H1 (cell line): Measurements from ENCODE around the gene GFRAL. TPM values are rescaled to one million over a fixed set of nuclear protein-coding genes. Genes with fewer than 3 reads are reported as not detected.

Source experiments
- CTCF ChIA-PET: fragments of 300-600 bp; sonication (Branson Sonifier 250); formaldehyde crosslinking; loops from one replicate; lab custom pipeline; 2021; ENCODE audit not compliant: partially characterized antibody; lab: Charles Lee
- POLR2A ChIA-PET: fragments of 300-600 bp; sonication (Branson Sonifier 250); formaldehyde crosslinking; loops from one replicate; lab custom pipeline; 2021; ENCODE audit warnings: inconsistent platforms; ENCODE audit not compliant: partially characterized antibody; lab: Charles Lee
- DNase-seq, 2 experiments: peaks; one replicate each; pipeline versions ENCODE4 v3.0.0 to v3.0.0-alpha.2; 2010 to 2022; ENCODE audit warnings: low spot score in 2 of 2, low read depth in 1 of 2, mixed read lengths in 1 of 2
- FAIRE-seq: peaks from 2 replicates; lab custom pipeline; 2011; peaks lifted over from hg19 to GRCh38; lab: Jason Lieb, UNC
- H2AFZ ChIP-seq: 2 replicates; pipeline ENCODE4 v1.8.1; 2012; ENCODE audit warnings: low read length, inconsistent platforms
- H2AK5ac ChIP-seq: 2 replicates; pipeline ENCODE4 v1.6.1; 2013; ENCODE audit warnings: low read depth, low read length
- H2BK120ac ChIP-seq: replicated peaks from 2 replicates; pipeline ENCODE3; 2013; ENCODE audit warnings: low read depth, low read length, inconsistent platforms
- H2BK12ac ChIP-seq: 2 replicates; pipeline ENCODE4 v1.6.1; 2013; ENCODE audit warnings: low read depth, low read length
- H2BK15ac ChIP-seq: 2 replicates; pipeline ENCODE4 v1.6.1; 2013; ENCODE audit warnings: low read length
- H2BK20ac ChIP-seq: 2 replicates; pipeline ENCODE4 v1.6.1; 2013; ENCODE audit warnings: low read length
- H2BK5ac ChIP-seq: 2 replicates; pipeline ENCODE4 v1.6.1; 2013; ENCODE audit warnings: low read depth, low read length
- H3K14ac ChIP-seq: 2 replicates; pipeline ENCODE4 v1.6.1; 2013; ENCODE audit warnings: inconsistent platforms; ENCODE audit not compliant: insufficient read length
- H3K18ac ChIP-seq: 2 replicates; pipeline ENCODE4 v1.6.1; 2013; ENCODE audit warnings: low read length; ENCODE audit errors: extremely low read depth
- H3K23ac ChIP-seq: 2 replicates; pipeline ENCODE4 v1.6.1; 2013; ENCODE audit warnings: inconsistent platforms; ENCODE audit not compliant: insufficient read length
- H3K23me2 ChIP-seq: 2 replicates; pipeline ENCODE4 v1.6.1; 2013; ENCODE audit warnings: low read depth, low read length
- H3K27ac ChIP-seq: 2 replicates; pipeline ENCODE4 v1.6.1; 2011; ENCODE audit warnings: low read depth, low read length, inconsistent platforms
- H3K27me3 ChIP-seq, 4 experiments: replicated peaks in 1 of 4; 1 replicate in 1 of 4; 2 replicates in 3 of 4; pipeline versions ENCODE4 v1.6.1 to v1.8.1; 2011 to 2013; ENCODE audit warnings: low read length in 3 of 4, mild to moderate bottlenecking in 3 of 4, inconsistent platforms in 2 of 4, mixed read lengths in 2 of 4, moderate library complexity in 1 of 4; ENCODE audit not compliant: control insufficient read depth in 3 of 4, insufficient read depth in 3 of 4; ENCODE audit errors: extremely low read depth in 1 of 4
- H3K36me3 ChIP-seq, 4 experiments: 2 replicates each; pipeline versions ENCODE4 v1.6.1 to v1.8.1; 2011 to 2013; ENCODE audit warnings: mild to moderate bottlenecking in 4 of 4, low read length in 3 of 4, moderate library complexity in 2 of 4, control low read depth in 1 of 4, inconsistent platforms in 1 of 4; ENCODE audit not compliant: insufficient read depth in 4 of 4, control insufficient read depth in 2 of 4
- H3K4ac ChIP-seq: replicated peaks from 2 replicates; pipeline ENCODE3; 2013; ENCODE audit warnings: low read length, low read depth, mixed read lengths, inconsistent platforms; ENCODE audit not compliant: insufficient read length
- H3K4me1 ChIP-seq, 4 experiments: replicated peaks in 1 of 4; 1 replicate in 1 of 4; 2 replicates in 3 of 4; pipeline versions ENCODE4 v1.6.1 to v1.8.1; 2011 to 2013; ENCODE audit warnings: low read length in 3 of 4, inconsistent platforms in 2 of 4, mixed read lengths in 1 of 4; ENCODE audit not compliant: insufficient read depth in 4 of 4, control insufficient read depth in 3 of 4
- H3K4me2 ChIP-seq, 2 experiments: 2 replicates each; pipeline versions ENCODE4 v1.6.1 to v1.8.1; 2011 to 2013; ENCODE audit warnings: low read depth in 2 of 2, low read length in 2 of 2, control low read depth in 1 of 2, inconsistent platforms in 1 of 2, mild to moderate bottlenecking in 1 of 2; ENCODE audit not compliant: insufficient read depth in 1 of 2
- H3K4me3 ChIP-seq, 4 experiments: fragments of 200-600, 300-600 bp in 1 of 4; sonication (generic), shearing (Covaris generic), sonication (Bioruptor Twin) in 1 of 4; 2 replicates each; pipeline versions ENCODE4 v1.5.1 to v1.8.1; 2011 to 2016; ENCODE audit warnings: low read length in 4 of 4, low read depth in 3 of 4, control low read depth in 2 of 4, inconsistent platforms in 2 of 4, mild to moderate bottlenecking in 2 of 4, mixed read lengths in 1 of 4, moderate library complexity in 1 of 4; ENCODE audit not compliant: insufficient read depth in 2 of 4; ENCODE audit errors: extremely low read depth in 1 of 4
- H3K56ac ChIP-seq: replicated peaks from 2 replicates; pipeline ENCODE3; 2013; ENCODE audit warnings: low read depth, mild to moderate bottlenecking, mixed read lengths, low read length, inconsistent platforms; ENCODE audit not compliant: insufficient read length
- H3K79me1 ChIP-seq: 2 replicates; pipeline ENCODE4 v1.6.1; 2013; ENCODE audit warnings: low read depth, low read length, control low read depth
- H3K79me2 ChIP-seq, 2 experiments: 2 replicates each; pipeline versions ENCODE4 v1.6.1 to v1.8.1; 2012 to 2013; ENCODE audit warnings: low read length in 2 of 2, mild to moderate bottlenecking in 2 of 2, inconsistent platforms in 1 of 2; ENCODE audit not compliant: insufficient read depth in 2 of 2, control insufficient read depth in 1 of 2
- H3K9ac ChIP-seq, 4 experiments: replicated peaks in 1 of 4; 1 replicate in 1 of 4; 2 replicates in 3 of 4; pipeline versions ENCODE4 v1.6.1 to v1.8.1; 2011 to 2013; ENCODE audit warnings: low read depth in 3 of 4, low read length in 3 of 4, control low read depth in 2 of 4, mild to moderate bottlenecking in 2 of 4, moderate library complexity in 2 of 4, inconsistent platforms in 1 of 4; ENCODE audit errors: extremely low read depth in 1 of 4
- H3K9me3 ChIP-seq, 2 experiments: 2 replicates each; pipeline versions ENCODE4 v1.6.1 to v1.8.1; 2012 to 2013; ENCODE audit warnings: mild to moderate bottlenecking in 2 of 2, moderate library complexity in 2 of 2, control low read depth in 1 of 2, inconsistent platforms in 1 of 2, low read depth in 1 of 2, low read length in 1 of 2, mixed read lengths in 1 of 2; ENCODE audit not compliant: insufficient read depth in 2 of 2
- H4K20me1 ChIP-seq, 2 experiments: replicated peaks in 1 of 2; 2 replicates each; pipeline versions ENCODE3 to v1.8.1; 2011 to 2013; ENCODE audit warnings: inconsistent platforms in 2 of 2, low read length in 2 of 2, mild to moderate bottlenecking in 1 of 2; ENCODE audit not compliant: insufficient read depth in 2 of 2, control insufficient read depth in 1 of 2
- H4K5ac ChIP-seq: 2 replicates; pipeline ENCODE4 v1.6.1; 2013; ENCODE audit warnings: low read length, low read depth, mixed read lengths, inconsistent platforms; ENCODE audit not compliant: insufficient read length
- H4K8ac ChIP-seq: 2 replicates; pipeline ENCODE4 v1.8.0; 2013; ENCODE audit warnings: mild to moderate bottlenecking, moderate library complexity, low read length, inconsistent platforms; ENCODE audit not compliant: insufficient read depth; ENCODE audit errors: extremely low read depth
- H4K91ac ChIP-seq: replicated peaks from 2 replicates; pipeline ENCODE3; 2013; ENCODE audit warnings: low read length, mixed read lengths, inconsistent platforms; ENCODE audit not compliant: insufficient read length
- CBX8 ChIP-seq: fragments of 300-800, 300-1000 bp; sonication (generic); IDR thresholded peaks from 2 replicates; pipeline ENCODE4 v1.7.1; 2016; ENCODE audit warnings: low read depth, low read length, borderline replicate concordance
- CHD1 ChIP-seq: IDR thresholded peaks from 2 replicates; pipeline ENCODE4 v1.6.1; 2012; ENCODE audit warnings: low read depth, low read length, improper control_type of control experiment
- CREB1 ChIP-seq: IDR thresholded peaks from 2 replicates; pipeline ENCODE4 v1.6.1; 2012; ENCODE audit warnings: inconsistent platforms
- CTCF ChIP-seq, 3 experiments: IDR thresholded peaks; 1 replicate in 2 of 3; 2 replicates in 1 of 3; pipeline versions ENCODE4 v1.5.1 to v1.6.1; 2011; ENCODE audit warnings: low read length in 3 of 3, mild to moderate bottlenecking in 3 of 3, inconsistent platforms in 2 of 3, low read depth in 1 of 3, moderate library complexity in 1 of 3; ENCODE audit not compliant: insufficient read depth in 1 of 3; ENCODE audit errors: control extremely low read depth in 1 of 3
- GABPA ChIP-seq: IDR thresholded peaks from 2 replicates; pipeline ENCODE4 v1.6.1; 2011; ENCODE audit warnings: mild to moderate bottlenecking, low read length, moderate library complexity, borderline replicate concordance; ENCODE audit not compliant: insufficient read depth
- HDAC6 ChIP-seq: IDR thresholded peaks from one replicate; pipeline ENCODE4 v1.7.1; 2012; ENCODE audit warnings: low read depth, mild to moderate bottlenecking, inconsistent platforms, low read length, moderate library complexity
- RFX5 ChIP-seq: IDR thresholded peaks from 2 replicates; pipeline ENCODE4 v1.6.1; 2011; ENCODE audit warnings: low read depth, low read length, improper control_type of control experiment, borderline replicate concordance
- SIN3A ChIP-seq, 2 experiments: IDR thresholded peaks in 1 of 2; conservative IDR thresholded peaks in 1 of 2; 2 replicates each; pipeline ENCODE4 v1.6.1; 2011 to 2012; ENCODE audit warnings: low read length in 2 of 2, improper control_type of control experiment in 1 of 2, low read depth in 1 of 2, mild to moderate bottlenecking in 1 of 2
- SP2 ChIP-seq: IDR thresholded peaks from 2 replicates; pipeline ENCODE4 v1.6.1; 2012; ENCODE audit warnings: mild to moderate bottlenecking, low read length, inconsistent platforms
- SUZ12 ChIP-seq: fragments of 200-600 bp; sonication (generic); IDR thresholded peaks from 2 replicates; pipeline ENCODE4 v1.6.1; 2012; ENCODE audit warnings: mild to moderate bottlenecking, inconsistent platforms, low read length, moderate library complexity, mixed read lengths
- USF2 ChIP-seq: IDR thresholded peaks from 2 replicates; pipeline ENCODE4 v1.6.1; 2011; ENCODE audit warnings: low read length, improper control_type of control experiment
- WGBS, 2 experiments: shearing (Covaris generic) in 1 of 2; methylation state at CpG; one replicate each; pipeline versions ENCODE4 v1.1.6 to v1.1.7; 2013 to 2015; ENCODE audit warnings: low lambda C conversion rate in 2 of 2, mixed read lengths in 2 of 2, inconsistent platforms in 1 of 2, low coverage in 1 of 2, missing lambda C conversion rate in 1 of 2; ENCODE audit not compliant: insufficient replicate concordance in 2 of 2, insufficient coverage in 1 of 2, insufficient read length in 1 of 2; ENCODE audit errors: extremely low coverage in 1 of 2, missing lambda C conversion rate in 1 of 2; 5-methylcytosine and 5-hydroxymethylcytosine counted together
- polyA plus RNA-seq, 7 experiments: library from polyadenylated mRNA; depleted of rRNA in 3 of 7; stranded (reverse) in 5 of 7; unstranded in 2 of 7; fragments of >200 nt in 5 of 7; fragments of 200-250 nt in 2 of 7; gene quantifications; 1 replicate in 5 of 7; 2 replicates in 1 of 7; 4 replicates in 1 of 7; pipeline versions ENCODE4 v1.2.1 to v1.2.3, GENCODE V29; 2011 to 2013; ENCODE audit warnings: missing spikeins in 2 of 7, mixed read lengths in 2 of 7
- total RNA-seq: library from RNA; stranded (reverse); fragmentation: NEBNext Ultra II Directional; extraction: Animal tissue kit (Norgen Biotek cat#: 25700); gene quantifications from 2 replicates; pipeline ENCODE4 v1.2.1, GENCODE V29; 2021

GFRAL gene
- total and polyA plus RNA-seq, 2 of the 8 experiments (the other 6 are each of a cell fraction or from before 2014, with no cell fraction given): not detected

GRCh38 chr6:55397986-55398385 lies 70.7 kb downstream of the GFRAL start:
- 91% methylated on average over 3 of the region's 3 CpGs; no CpG with 5 or more reads in 1 of the 2 experiments for WGBS, 2 experiments
- Histone ChIP-seq H3K14ac (no peak overlapping the region), H3K27ac (no peak overlapping the region), H2BK120ac (no peak overlapping the region), H2AK5ac (no peak overlapping the region), H2AFZ (no peak overlapping the region), H3K4me1 (no peaks in the 10 kb centered on the region), H4K5ac (no peak overlapping the region), H3K79me1 (no peaks in the 10 kb centered on the region), H2BK5ac (no peak overlapping the region), H3K9ac (no peak overlapping the region), H2BK15ac (no peak overlapping the region), H3K79me2 (no peaks in the 10 kb centered on the region), H3K36me3 (no peaks in the 10 kb centered on the region), H3K4me2 (no peak overlapping the region), H3K56ac (no peak overlapping the region), H2BK20ac (no peak overlapping the region), H3K23me2 (no peaks in the 10 kb centered on the region), H3K23ac (no peak overlapping the region), H3K27me3 (no peaks in the 10 kb centered on the region), H4K20me1 (no peaks in the 10 kb centered on the region), H2BK12ac (no peak overlapping the region), H3K4ac (no peak overlapping the region), H3K18ac (no peak overlapping the region), H4K8ac (no peak overlapping the region), H3K9me3 (no peaks in the 10 kb centered on the region), H4K91ac (no peak overlapping the region), H3K4me3 (no peak overlapping the region)
- CTCF ChIA-PET: no interaction called here
- DNase-seq (no peak), FAIRE-seq (no peak)
- POLR2A ChIA-PET: no interaction called here
- TF ChIP-seq SIN3A (conservative IDR thresholded peaks at IDR 0.05 in 1 of 2, IDR thresholded peaks at IDR 0.05 in 1 of 2; ENCODE audit: low read depth in 1 of 2, low read length in 2 of 2) (no peak), SUZ12 (no peak), GABPA (no peak), CTCF (IDR thresholded peaks at IDR 0.05; ENCODE audit: control extremely low read depth in 1 of 3, insufficient read depth in 1 of 3, low read depth in 1 of 3, low read length in 3 of 3) (no peak), USF2 (no peak), CHD1 (no peak), HDAC6 (no peak), SP2 (no peak), CBX8 (no peak), RFX5 (no peak), CREB1 (no peak)
